Measurements from ENCODE around the gene ADNP. TPM values are rescaled to one million over a fixed set of nuclear protein-coding genes. Genes with fewer than 3 reads are reported as not detected.
"Not testable (repeated sequence)": the region's sequence is repeated elsewhere in the genome, so short reads cannot be mapped to it uniquely, and the experiment has no call there.

ADNP gene
- total RNA-seq, 2 experiments from 2014 or later, result 41.9 to 47.1 TPM

- H3K27me3 ChIP-seq (ENCODE audit: control insufficient read depth in 1 of 2, insufficient read depth in 2 of 2, low read length in 2 of 2), result no peaks in the 10 kb centered on the region
- no peaks in the 10 kb centered on the region for H3K4me1 ChIP-seq (ENCODE audit: insufficient read depth, low read length)
- Mint-ChIP-seq H3K9me3 (no peaks in the 10 kb centered on the region), H3K36me3 (ENCODE audit: low read depth) (peaks cover 34% of the 10 kb centered on the region), H3K4me1 (ENCODE audit: low read depth) (peaks cover 3% of the 10 kb centered on the region), H3K4me3 (no peak overlapping the region), H3K27me3 (no peaks in the 10 kb centered on the region), H3K27ac (no peak overlapping the region)
- ATAC-seq (ENCODE audit: poor library complexity), result no peak
- ChIA-PET POLR2A (interaction anchor here (2.2 kb wide), 1 partner anchor 90 kb away, joined by 9 read pairs; the partner anchor contains the start of gene BCAS4), CTCF (interaction anchor here (1.2 kb wide), 1 partner anchor 11 kb away, joined by 3 read pairs; no protein-coding TSS in a partner anchor)
- DNase-seq, result no peak
- peaks cover 11% of the 10 kb centered on the region for H3K36me3 ChIP-seq (ENCODE audit: insufficient read depth, low read length)
- no peaks in the 10 kb centered on the region for H3K9me3 ChIP-seq (ENCODE audit: control insufficient read depth in 1 of 2, insufficient read depth in 1 of 2, low read length in 2 of 2)
- no peak for TF ChIP-seq CTCF (IDR thresholded peaks at IDR 0.05)
- H3K4me3 ChIP-seq (ENCODE audit: low read length), result no peak overlapping the region
- H3K27ac ChIP-seq (ENCODE audit: low read depth in 1 of 2, low read length in 2 of 2), result no peak overlapping the region
- intact Hi-C loops (cut with DNase I, micrococcal nuclease), result no loop called here
These were observed 46.2 kb downstream of the ADNP start for GRCh38 chr20:50885068-50885467.

GRCh38 chr20:50883856-50884255 lies 47.4 kb downstream of the ADNP start:
- H3K27ac ChIP-seq (ENCODE audit: low read depth in 1 of 2, low read length in 2 of 2), result no peak overlapping the region

GRCh38 chr20:50881759-50882424 lies 49.3 kb downstream of the ADNP start:
- POLR2A ChIA-PET; H3K4me1 Mint-ChIP-seq (ENCODE audit: low read depth); ATAC-seq (ENCODE audit: poor library complexity): not testable (repeated sequence)

More at GRCh38 chr20:50883856-50884255, 47.4 kb downstream of the ADNP start:
- Histone ChIP-seq H3K27me3 (ENCODE audit: control insufficient read depth in 1 of 2, insufficient read depth in 2 of 2, low read length in 2 of 2) (no peaks in the 10 kb centered on the region), H3K9me3 (ENCODE audit: control insufficient read depth in 1 of 2, insufficient read depth in 1 of 2, low read length in 2 of 2) (no peaks in the 10 kb centered on the region), H3K4me1 (ENCODE audit: insufficient read depth, low read length) (no peaks in the 10 kb centered on the region), H3K36me3 (ENCODE audit: insufficient read depth, low read length) (peaks cover 4% of the 10 kb centered on the region), H3K4me3 (ENCODE audit: low read length) (no peak overlapping the region)
- no peak overlapping the region for H3K4me3 Mint-ChIP-seq
- no peaks in the 10 kb centered on the region for H3K27me3 Mint-ChIP-seq
- DNase-seq, result no peak
- POLR2A ChIA-PET, result interaction anchor here (0.9 to 2.2 kb wide), 2 partner anchors 47 to 89 kb away, joined by 3 to 9 read pairs; partner anchors contain the start of genes ADNP and BCAS4
- peaks cover 30% of the 10 kb centered on the region for H3K36me3 Mint-ChIP-seq (ENCODE audit: low read depth)
- ATAC-seq (ENCODE audit: poor library complexity), result no peak
- H3K9me3 Mint-ChIP-seq, result no peaks in the 10 kb centered on the region
- intact Hi-C loops (cut with DNase I, micrococcal nuclease), result no loop called here
- CTCF ChIA-PET, result no interaction called here
- no peak for TF ChIP-seq CTCF (IDR thresholded peaks at IDR 0.05)
- H3K27ac Mint-ChIP-seq, result no peak overlapping the region
- H3K4me1 Mint-ChIP-seq (ENCODE audit: low read depth), result peaks cover 3% of the 10 kb centered on the region

More at GRCh38 chr20:50881759-50882424, 49.3 kb downstream of the ADNP start:
- H3K27ac ChIP-seq (ENCODE audit: low read depth in 1 of 2, low read length in 2 of 2); intact Hi-C loops (cut with DNase I, micrococcal nuclease); H3K4me3 Mint-ChIP-seq; DNase-seq; H3K9me3 Mint-ChIP-seq; H3K4me1 ChIP-seq (ENCODE audit: insufficient read depth, low read length); H3K27ac Mint-ChIP-seq; H3K36me3 ChIP-seq (ENCODE audit: insufficient read depth, low read length); CTCF ChIA-PET; H3K27me3 ChIP-seq (ENCODE audit: control insufficient read depth in 1 of 2, insufficient read depth in 2 of 2, low read length in 2 of 2); H3K27me3 Mint-ChIP-seq; H3K9me3 ChIP-seq (ENCODE audit: control insufficient read depth in 1 of 2, insufficient read depth in 1 of 2, low read length in 2 of 2); H3K4me3 ChIP-seq (ENCODE audit: low read length): not testable (repeated sequence)
- H3K36me3 Mint-ChIP-seq (ENCODE audit: low read depth), result peaks cover 30% of the 10 kb centered on the region
